Psoas muscle (tissue), 7 donors: Measurements from ENCODE around the gene TRIM23. TPM values are rescaled to one million over a fixed set of nuclear protein-coding genes. Genes with fewer than 3 reads are reported as not detected.

Experiments
- polyA plus RNA-seq, 3 donors: library from polyadenylated mRNA; stranded (reverse); fragments of 200-250 nt; gene quantifications; one replicate each; pipeline ENCODE4 v1.2.3, GENCODE V29; 2013
- total RNA-seq, 4 donors: library from RNA; stranded (reverse); fragmentation: NEBNext Ultra II Directional in 2 of 4; extraction: Animal tissue kit (Norgen Biotek cat#: 25700) in 2 of 4; gene quantifications; one replicate each; pipeline versions ENCODE4 v1.2.1 to v1.2.4, GENCODE V29; 2021 to 2023
- donor health status: healthy with polysubstance abuse.
- donor health status: DM: no; HTN: no; CAD: no; lungs with moderate emphysema.
- donor health status: Bipolar disorder and iron deficiency.
- donor health status: healthy.
- donor health status: DM: no; HTN: no; CAD: no.
- donor health status: DM: no; HTN: no; CAD: no.
- donor health status: DM: yes; HTN: yes; CAD: no.

Gene TRIM23
- total and polyA plus RNA-seq, 7 donors: 7.2 to 22.8 (median 20.0) TPM

Other genes with a start within 250 kb of the TRIM23 start
- gene ADAMTS6, start 142.4 kb downstream of the TRIM23 start, total RNA-seq: under 1 TPM; 0.24 to 0.59 (median 0.30) TPM
- gene ADAMTS6, start 142.4 kb downstream of the TRIM23 start, polyA plus RNA-seq: under 1 TPM; 0.06 to 0.17 (median 0.08) TPM
- gene CENPK, start 61.2 kb downstream of the TRIM23 start, total RNA-seq: under 1 TPM in 2 of 4 donors, not detected in 2; 0.40 to 0.57 TPM
- under 1 TPM; 0.10 to 0.48 (median 0.40) TPM for gene CENPK, start 61.2 kb downstream of the TRIM23 start, polyA plus RNA-seq
- gene PPWD1, start 61.0 kb downstream of the TRIM23 start, total RNA-seq: 10 to 100 TPM; 11.0 to 19.4 (median 13.5) TPM
- 10 to 100 TPM; 11.4 to 17.1 (median 14.3) TPM for gene PPWD1, start 61.0 kb downstream of the TRIM23 start, polyA plus RNA-seq
- gene SHLD3, start 694 bp upstream of the TRIM23 start, total RNA-seq: 1 to 10 TPM in 3 of 4 donors, under 1 TPM in 1; 0.94 to 2.5 (median 1.7) TPM
- gene SHLD3, start 694 bp upstream of the TRIM23 start, polyA plus RNA-seq: 1 to 10 TPM; 3.4 to 6.5 (median 3.7) TPM
- gene TRAPPC13, start 694 bp upstream of the TRIM23 start, total RNA-seq: 10 to 100 TPM; 11.1 to 16.5 (median 13.5) TPM
- 10 to 100 TPM; 10.8 to 19.6 (median 12.7) TPM for gene TRAPPC13, start 694 bp upstream of the TRIM23 start, polyA plus RNA-seq
- gene SGTB, start 97.8 kb upstream of the TRIM23 start, total RNA-seq: 1 to 10 TPM; 3.6 to 7.6 (median 4.1) TPM
- gene SGTB, start 97.8 kb upstream of the TRIM23 start, polyA plus RNA-seq: 1 to 10 TPM in 2 of 3 donors, under 1 TPM in 1; 0.91 to 4.0 (median 1.9) TPM
- gene NLN, start 97.9 kb upstream of the TRIM23 start, total RNA-seq: 10 to 100 TPM; 31.4 to 69.9 (median 45.1) TPM
- 10 to 100 TPM in 2 of 3 donors, 1 to 10 TPM in 1; 9.8 to 22.9 (median 11.4) TPM for gene NLN, start 97.9 kb upstream of the TRIM23 start, polyA plus RNA-seq